Common myeloid progenitor, CD34-positive (primary cell): ENCODE data around the gene C1orf116.
A peak's percentile ranks its signal among the peaks of the same experiment; 100 is the strongest.

Experiments used
- CTCF ChIA-PET: fragments of 350-600 bp; sonication (Branson Sonifier 250); formaldehyde crosslinking; loops from one replicate; lab custom pipeline; 2021; ENCODE audit warnings: antibody characterized with exemption; lab: Charles Lee
- POLR2A ChIA-PET: fragments of 350-600 bp; sonication (Branson Sonifier 250); formaldehyde crosslinking; loops from one replicate; lab custom pipeline; 2021; ENCODE audit warnings: antibody characterized with exemption; lab: Charles Lee
- DNase-seq, 3 donors: peaks; one replicate each; pipeline versions ENCODE4 v3.0.0 to v3.0.0-alpha.2; 2013
- H3K27ac ChIP-seq, 2 experiments: 1 replicate in 1 of 2; 2 replicates in 1 of 2; pipeline ENCODE4 v1.7.0; 2013; ENCODE audit warnings: inconsistent platforms in 2 of 2, low read length in 2 of 2, mild to moderate bottlenecking in 2 of 2, low read depth in 1 of 2, moderate library complexity in 1 of 2; ENCODE audit not compliant: severe bottlenecking in 2 of 2, insufficient read depth in 1 of 2, poor library complexity in 1 of 2
- H3K27me3 ChIP-seq, 5 experiments: replicated peaks in 2 of 5; 1 replicate in 3 of 5; 2 replicates in 2 of 5; pipeline versions ENCODE4 v1.6.1 to v1.7.0; 2013; ENCODE audit warnings: low read length in 4 of 5, mild to moderate bottlenecking in 2 of 5, moderate library complexity in 2 of 5, inconsistent platforms in 1 of 5; ENCODE audit not compliant: insufficient read depth in 5 of 5, control insufficient read depth in 4 of 5
- H3K36me3 ChIP-seq, 4 experiments: 1 replicate in 2 of 4; 2 replicates in 2 of 4; pipeline versions ENCODE4 v1.6.1 to v1.7.0; 2013; ENCODE audit warnings: low read length in 3 of 4, control low read depth in 1 of 4, mild to moderate bottlenecking in 1 of 4; ENCODE audit not compliant: control insufficient read depth in 4 of 4, insufficient read depth in 4 of 4
- H3K4me1 ChIP-seq, 4 experiments: 1 replicate in 3 of 4; 2 replicates in 1 of 4; pipeline versions ENCODE4 v1.6.1 to v1.7.1; 2013; ENCODE audit warnings: low read length in 3 of 4, mild to moderate bottlenecking in 3 of 4, control low read depth in 1 of 4, inconsistent platforms in 1 of 4, moderate library complexity in 1 of 4; ENCODE audit not compliant: control insufficient read depth in 4 of 4, insufficient read depth in 4 of 4; ENCODE audit errors: control extremely low read depth in 1 of 4
- H3K4me3 ChIP-seq, 7 experiments: 1 replicate in 4 of 7; 2 replicates in 3 of 7; pipeline versions ENCODE4 v1.5.1 to v1.7.0; 2013; ENCODE audit warnings: mild to moderate bottlenecking in 7 of 7, low read length in 6 of 7, moderate library complexity in 6 of 7, inconsistent platforms in 2 of 7, low read depth in 2 of 7, control low read depth in 1 of 7; ENCODE audit not compliant: insufficient read depth in 4 of 7, control insufficient read depth in 1 of 7; ENCODE audit errors: extremely low read depth in 1 of 7
- H3K9me3 ChIP-seq, 5 experiments: 1 replicate in 4 of 5; 2 replicates in 1 of 5; pipeline versions ENCODE4 v1.6.1 to v1.7.1; 2013; ENCODE audit warnings: low read length in 4 of 5, mild to moderate bottlenecking in 2 of 5, inconsistent platforms in 1 of 5, low read depth in 1 of 5, moderate library complexity in 1 of 5; ENCODE audit not compliant: control insufficient read depth in 4 of 5, insufficient read depth in 2 of 5; ENCODE audit errors: control extremely low read depth in 1 of 5
- WGBS: methylation state at CpG from one replicate; pipeline ENCODE4 v1.1.5; 2013; ENCODE audit not compliant: insufficient coverage; 5-methylcytosine and 5-hydroxymethylcytosine counted together

C1orf116 gene

GRCh38 chr1:207077012-207077411 lies 44.5 kb upstream of the C1orf116 start:
- Histone ChIP-seq H3K4me1 (peaks cover 2 to 11% (median 9%) of the 10 kb centered on the region in 4 experiments), H3K9me3 (no peaks in the 10 kb centered on the region), H3K4me3 (no peak overlapping the region), H3K36me3 (no peaks in the 10 kb centered on the region), H3K27me3 (no peaks in the 10 kb centered on the region), H3K27ac (no peak overlapping the region)
- no CpG with 5 or more reads among the region's 1 CpG for WGBS
- POLR2A ChIA-PET, result no interaction called here
- CTCF ChIA-PET, result interaction anchor here (0.9 to 4.1 kb wide), 9 partner anchors 17 to 423 kb away, joined by 3 to 20 read pairs (median 5); partner anchors contain the start of gene YOD1
- DNase-seq, result no peak

DNA sequence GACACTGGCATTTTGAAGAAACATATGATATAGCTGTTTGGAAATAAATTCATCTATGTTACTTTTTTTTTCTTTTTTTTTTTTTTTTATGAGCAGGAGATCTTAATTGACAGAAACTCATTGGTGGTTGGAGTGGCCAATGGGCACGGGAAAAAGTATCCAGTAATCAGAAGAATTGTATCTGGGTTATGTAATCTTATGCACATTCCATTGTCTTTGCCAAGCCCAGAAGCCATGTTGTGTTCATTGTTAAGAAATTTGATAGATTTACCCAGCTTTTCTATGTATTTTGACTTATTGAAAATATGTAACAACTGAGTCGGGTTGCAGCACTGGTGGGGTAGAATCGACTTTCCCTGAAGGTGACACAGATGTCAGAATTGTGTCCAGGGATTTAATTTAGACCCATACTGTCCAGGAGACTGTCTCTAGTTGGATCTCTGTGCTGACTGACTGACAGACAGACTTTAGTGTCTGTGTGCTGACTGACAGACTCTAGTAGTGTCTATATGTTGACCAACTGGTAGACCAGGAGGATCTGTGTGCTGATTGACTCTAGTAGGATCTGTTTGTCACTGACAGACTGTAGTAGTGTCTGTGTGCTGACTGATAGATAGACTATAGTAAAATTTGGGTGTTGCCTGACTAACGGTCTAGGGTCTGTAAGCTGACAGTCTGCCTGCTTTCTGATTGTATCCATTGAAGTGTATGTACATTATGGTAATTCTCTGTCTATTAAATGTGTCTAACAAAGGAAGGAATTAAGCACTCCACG lies 43.8 kb upstream of the C1orf116 start:
- Histone ChIP-seq H3K4me3 (no peak overlapping the region), H3K27me3 (no peaks in the 10 kb centered on the region), H3K4me1 (peaks cover 8 to 18% (median 15%) of the 10 kb centered on the region in 4 experiments), H3K36me3 (no peaks in the 10 kb centered on the region), H3K27ac (no peak overlapping the region), H3K9me3 (no peaks in the 10 kb centered on the region)
- no peak for DNase-seq
- 100% methylated on average over 3 of the region's 5 CpGs for WGBS
- CTCF ChIA-PET, result interaction anchor here (0.9 to 4.1 kb wide), 12 partner anchors 16 to 424 kb away, joined by 3 to 20 read pairs (median 5); partner anchors contain the start of gene YOD1
- POLR2A ChIA-PET, result no interaction called here

DNA sequence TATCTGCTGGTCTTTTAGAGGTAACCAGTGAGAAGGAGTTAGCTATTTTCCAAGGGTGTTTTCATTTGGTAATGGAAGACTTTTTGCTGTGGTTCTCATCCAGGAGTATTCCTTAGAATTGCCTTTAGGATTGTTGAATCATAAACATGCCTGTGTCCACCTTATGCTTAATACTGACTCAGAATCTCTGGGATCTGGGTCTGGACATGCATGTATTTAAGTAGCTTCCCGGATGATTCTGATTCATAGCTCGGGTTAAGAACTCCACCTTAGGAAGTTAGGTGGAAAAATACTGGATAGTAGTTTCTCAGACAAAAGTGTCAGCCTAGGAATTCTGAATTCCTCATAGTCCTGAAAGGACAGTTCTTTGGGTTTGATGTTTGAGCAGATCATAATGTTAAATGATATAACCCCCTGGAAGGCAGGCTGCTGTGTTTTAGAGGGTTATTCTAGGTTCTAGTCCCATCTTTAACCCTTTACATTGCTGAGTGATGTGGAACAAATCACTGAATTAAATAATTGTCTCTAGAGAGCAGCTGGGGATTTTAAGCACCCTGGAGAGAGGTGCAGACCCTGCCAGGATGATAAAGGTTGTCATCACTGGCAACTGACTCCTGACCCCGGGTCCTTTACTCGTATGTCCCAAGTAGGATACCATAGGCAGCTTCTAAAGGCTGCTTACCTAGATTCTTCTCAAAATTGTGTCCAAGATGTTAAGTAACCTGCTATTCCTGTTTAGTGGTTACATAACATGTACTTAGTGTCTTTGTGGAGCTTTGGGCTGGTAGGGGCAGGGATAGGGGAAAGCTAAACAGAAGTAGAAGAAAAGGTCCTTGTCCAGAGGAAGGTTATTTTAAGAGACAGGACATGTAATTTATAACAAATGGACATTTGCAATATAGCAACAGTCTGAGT lies 41.6 kb upstream of the C1orf116 start:
- 90% methylated on average over 4 of the region's 4 CpGs for WGBS
- no peaks in the 10 kb centered on the region for H3K9me3 ChIP-seq
- peaks cover 22 to 40% (median 36%) of the 10 kb centered on the region in 4 experiments for H3K4me1 ChIP-seq
- DNase-seq, result no peak
- H3K36me3 ChIP-seq, result no peaks in the 10 kb centered on the region
- ChIA-PET POLR2A (no interaction called here), CTCF (interaction anchor here (1.1 to 4.1 kb wide), 9 partner anchors 10 to 331 kb away, joined by 3 to 20 read pairs (median 7); partner anchors contain the start of genes C1orf116 and YOD1)
- H3K4me3 ChIP-seq, result no peak overlapping the region
- H3K27ac ChIP-seq, result no peak overlapping the region
- H3K27me3 ChIP-seq, result no peaks in the 10 kb centered on the region

DNA sequence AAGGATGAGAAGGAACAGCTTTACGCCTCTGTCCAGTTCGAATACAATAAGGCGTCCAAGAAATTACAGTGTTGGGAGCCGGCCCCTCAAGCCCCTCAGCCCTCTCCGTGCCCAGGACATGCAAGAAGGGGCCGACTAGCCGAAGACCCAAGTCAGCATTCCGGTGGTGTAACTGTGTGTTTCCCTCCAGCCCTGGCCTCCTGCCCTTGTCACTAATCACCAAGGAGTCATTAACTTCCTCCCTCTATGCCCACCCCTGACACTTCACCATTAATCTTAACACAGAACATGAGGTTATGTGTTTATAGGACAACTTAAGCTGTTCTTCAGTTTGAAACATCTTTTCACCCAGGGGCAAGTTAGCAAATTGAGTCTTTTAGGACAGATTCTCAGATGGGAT lies 39.7 kb upstream of the C1orf116 start:
- ChIA-PET POLR2A (no interaction called here), CTCF (interaction anchor here (0.6 to 3.2 kb wide), 9 partner anchors 11 to 354 kb away, joined by 3 to 18 read pairs (median 4); partner anchors contain the start of genes C4BPB, PFKFB2 and YOD1)
- WGBS, result 8% methylated on average over 8 of the region's 8 CpGs
- peaks cover 20 to 46% (median 40%) of the 10 kb centered on the region in 4 experiments for H3K4me1 ChIP-seq
- DNase-seq, result peak in 2 of 3 donors; percentile 65 to 77
- H3K27ac ChIP-seq, result no peak overlapping the region
- H3K27me3 ChIP-seq, result no peaks in the 10 kb centered on the region
- H3K9me3 ChIP-seq, result no peaks in the 10 kb centered on the region
- H3K36me3 ChIP-seq, result peaks cover 0 to 2% (median under 1%) of the 10 kb centered on the region in 4 experiments
- H3K4me3 ChIP-seq, result peak overlapping the region in 2 of 7 experiments; percentile 21 to 44

GRCh38 chr1:207071426-207071825 lies 38.9 kb upstream of the C1orf116 start:
- Histone ChIP-seq H3K27ac (no peak overlapping the region), H3K36me3 (peaks cover 0 to 2% (median under 1%) of the 10 kb centered on the region in 4 experiments), H3K27me3 (no peaks in the 10 kb centered on the region), H3K4me1 (peaks cover 20 to 51% (median 41%) of the 10 kb centered on the region in 4 experiments), H3K9me3 (no peaks in the 10 kb centered on the region), H3K4me3 (peak overlapping the region in 2 of 7 experiments; percentile 14 to 32)
- POLR2A ChIA-PET, result interaction anchor here (1.1 kb wide), 1 partner anchor 18 kb away, joined by 4 read pairs; the partner anchor contains the start of gene PFKFB2
- DNase-seq, result no peak
- WGBS, result 100% methylated on average over 1 of the region's 6 CpGs
- CTCF ChIA-PET, result interaction anchor here (0.6 to 3.2 kb wide), 12 partner anchors 9 to 355 kb away, joined by 3 to 18 read pairs (median 4); partner anchors contain the start of genes PFKFB2 and YOD1

GRCh38 chr1:207070811-207071210 lies 38.3 kb upstream of the C1orf116 start:
- Histone ChIP-seq H3K9me3 (no peaks in the 10 kb centered on the region), H3K27ac (no peak overlapping the region), H3K4me1 (peaks cover 20 to 51% (median 41%) of the 10 kb centered on the region in 4 experiments), H3K27me3 (no peaks in the 10 kb centered on the region), H3K36me3 (peaks cover 0 to 5% (median under 1%) of the 10 kb centered on the region in 4 experiments), H3K4me3 (peak overlapping the region in 3 of 7 experiments; percentile 18 to 32 (median 27))
- DNase-seq, result peak; percentile 44 to 84 (median 81)
- CTCF ChIA-PET, result interaction anchor here (0.9 to 3.2 kb wide), 12 partner anchors 9 to 136 kb away, joined by 3 to 18 read pairs (median 4); partner anchors contain the start of genes PFKFB2 and YOD1
- WGBS, result 76% methylated on average over 3 of the region's 4 CpGs
- POLR2A ChIA-PET, result interaction anchor here (1.1 kb wide), 1 partner anchor 17 kb away, joined by 4 read pairs; the partner anchor contains the start of gene PFKFB2
